HG02884 (cell line): ENCODE data around the gene GALE.
"Not testable (repeated sequence)": the region's sequence is repeated elsewhere in the genome, so short reads cannot be mapped to it uniquely, and the experiment has no call there.

Source experiments
- ATAC-seq: cut with Tn5 transposase; IDR thresholded peaks from one replicate; pipeline ENCODE4 v1.9.1; 2021; ENCODE audit warnings: mild to moderate bottlenecking, moderate library complexity; ENCODE audit not compliant: unreplicated experiment

Gene GALE

GRCh38 chr1:23800400-23801337 lies at the start of gene GALE:
Gene GALE, minus strand, starts transcription at chr1:23800754. Its CDS starts 1,747 bp downstream, at chr1:23799007.
- ATAC-seq = peak; percentile 67

DNA sequence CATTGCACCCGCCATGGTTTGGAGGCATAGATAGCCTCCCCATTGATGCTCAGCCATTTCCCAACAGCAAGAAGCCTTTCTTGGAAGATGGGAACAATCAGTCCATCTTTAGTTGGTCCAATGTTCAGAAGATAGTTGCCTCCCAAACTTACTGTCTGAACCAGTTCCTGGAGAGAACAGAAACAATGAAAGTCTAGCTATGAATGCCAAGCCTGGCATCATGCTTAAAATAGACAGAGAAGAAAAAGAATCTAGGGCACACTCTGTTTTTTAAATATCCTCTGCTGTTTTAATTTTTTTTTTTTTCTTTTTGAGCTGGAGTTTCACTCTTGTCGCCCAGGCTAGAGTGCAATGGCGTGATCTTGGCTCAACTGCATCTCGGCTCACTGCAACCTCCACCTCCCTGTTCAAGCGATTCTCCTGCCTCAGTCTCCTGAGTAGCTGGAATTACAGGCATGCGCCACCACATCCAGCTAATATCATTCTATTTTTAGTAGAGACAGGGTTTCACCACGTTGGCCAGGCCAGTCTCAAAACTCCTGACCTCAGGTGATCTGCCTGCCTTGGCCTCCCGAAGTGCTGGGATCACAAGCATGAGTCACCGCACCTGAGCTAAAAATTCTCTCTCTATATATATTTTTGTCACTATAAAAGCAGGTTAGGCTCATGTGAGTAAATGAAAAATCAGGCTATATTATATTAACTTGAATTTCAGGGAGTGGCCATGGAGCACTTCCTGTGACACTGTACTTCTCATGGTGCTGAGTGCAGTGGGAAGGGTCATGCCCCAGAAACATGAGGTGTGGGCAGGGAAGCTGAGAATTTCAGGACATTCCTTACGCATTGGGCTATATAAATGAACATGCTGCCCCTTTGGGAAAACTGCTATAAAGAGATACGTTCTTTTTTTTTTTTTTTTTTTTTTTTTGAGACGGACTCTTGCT lies 48.4 kb upstream of the GALE start:
- ATAC-seq = no peak

GRCh38 chr1:23847482-23848095 lies 47.0 kb upstream of the GALE start:
- not testable (repeated sequence) for ATAC-seq

GRCh38 chr1:23845163-23845562 lies 44.6 kb upstream of the GALE start:
- no peak for ATAC-seq

DNA sequence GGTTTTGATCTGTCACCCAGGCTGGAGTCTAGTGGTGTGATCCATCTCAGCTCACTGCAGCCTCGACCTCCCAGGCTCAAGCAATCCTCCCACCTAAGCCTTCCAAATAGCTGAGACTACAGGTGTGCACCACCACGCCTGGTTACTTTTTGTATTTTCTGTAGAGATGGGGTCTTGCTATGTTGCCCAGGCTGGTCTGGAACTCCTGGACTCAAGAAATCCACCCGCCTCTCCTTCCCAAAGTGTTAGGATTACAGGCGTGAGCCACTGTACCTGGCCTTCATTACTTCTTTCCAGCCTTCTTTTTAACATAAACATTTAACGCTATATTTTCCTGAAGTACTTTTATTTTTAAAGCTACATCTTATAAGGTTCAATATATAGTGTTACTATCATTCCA lies 43.1 kb upstream of the GALE start:
- no peak for ATAC-seq

- no peak for ATAC-seq
These were observed 37.9 kb upstream of the GALE start for GRCh38 chr1:23838401-23838866.

- ATAC-seq = no peak
These were observed 37.4 kb upstream of the GALE start for GRCh38 chr1:23837908-23838307.

- ATAC-seq = no peak
These were observed 35.5 kb upstream of the GALE start for GRCh38 chr1:23836037-23836436.

DNA sequence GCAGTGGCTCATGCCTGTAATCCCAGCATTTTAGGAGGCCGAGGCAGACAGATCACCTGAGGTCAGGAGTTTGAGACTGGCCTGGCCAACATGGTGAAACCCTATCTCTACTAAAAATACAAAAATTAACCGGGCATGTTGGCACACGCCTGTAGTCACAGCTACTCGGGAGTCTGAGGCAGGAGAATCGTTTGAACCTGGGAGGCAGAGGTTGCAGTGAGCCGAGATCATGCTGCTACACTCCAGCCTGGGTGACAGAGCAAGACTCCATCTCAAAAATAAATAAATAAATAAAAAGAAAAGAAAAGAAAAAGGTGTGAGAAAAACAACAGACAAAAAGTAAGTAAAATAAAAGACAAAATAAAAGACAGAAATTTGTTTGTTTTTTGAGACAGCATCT lies 33.6 kb upstream of the GALE start:
- ATAC-seq = not testable (repeated sequence)

DNA sequence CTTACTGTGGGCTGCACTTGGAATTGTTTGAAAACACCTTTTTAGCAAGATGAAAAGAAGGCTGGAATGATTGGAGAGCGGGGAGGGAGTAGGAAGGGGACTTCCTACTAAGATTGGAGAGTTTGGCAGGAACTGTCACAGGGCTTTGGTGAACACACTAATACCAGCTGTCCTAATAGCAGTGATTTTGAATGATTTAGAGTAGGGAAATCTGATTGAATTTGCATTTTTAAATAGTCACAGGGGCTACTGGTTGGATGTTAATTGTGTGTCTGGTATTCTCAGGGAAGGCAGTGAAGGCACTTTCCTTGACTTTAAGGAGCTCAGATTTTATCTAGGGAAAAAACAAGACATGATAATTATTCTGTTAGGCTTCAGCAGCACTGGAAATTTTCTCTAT lies 27.2 kb upstream of the GALE start:
- ATAC-seq = no peak

- ATAC-seq = not testable (repeated sequence)
These were observed 26.0 kb upstream of the GALE start for GRCh38 chr1:23826590-23826989.

DNA sequence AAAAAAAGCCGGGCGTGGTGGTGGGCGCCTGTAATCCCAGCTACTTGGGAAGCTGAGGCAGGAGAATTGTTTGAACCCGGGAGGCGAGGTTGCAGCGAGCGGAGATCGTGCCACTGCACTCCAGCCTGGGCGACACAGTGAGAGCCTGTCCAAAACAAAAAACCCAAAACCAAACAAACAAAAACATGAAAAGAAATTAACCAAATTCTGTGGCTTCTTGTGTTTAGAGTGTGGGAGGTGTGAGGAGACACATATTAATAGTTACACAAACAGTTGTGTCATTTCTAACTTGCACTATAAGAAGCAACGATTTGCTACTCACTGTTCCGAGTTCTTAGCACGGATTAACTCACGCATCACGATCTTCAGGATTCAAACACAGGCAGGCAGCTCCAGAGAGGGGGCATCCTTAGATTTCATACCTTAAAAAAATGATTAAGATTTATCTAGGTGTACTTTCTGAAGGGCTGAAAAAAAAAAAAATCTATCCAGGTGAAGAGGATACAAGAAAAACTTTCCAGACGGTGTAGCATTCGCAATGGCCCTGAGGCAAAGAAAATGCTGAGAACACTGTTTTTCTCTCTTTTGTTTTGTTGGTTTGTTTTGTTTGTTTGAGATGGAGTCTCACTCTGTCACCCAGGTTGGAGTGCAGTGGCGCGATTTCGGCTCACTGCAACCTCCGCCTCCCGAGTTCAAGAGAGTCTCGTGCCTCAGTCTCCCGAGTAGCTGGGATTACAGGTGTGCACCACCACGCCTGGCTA lies 25.4 kb upstream of the GALE start:
- ATAC-seq = no peak

GRCh38 chr1:23825076-23825761 lies 24.7 kb upstream of the GALE start, which contains the start of gene HMGCL:
Gene HMGCL, minus strand, starts transcription at chr1:23825429. Its CDS starts 14 bp downstream, at chr1:23825415.
- no peak for ATAC-seq

DNA sequence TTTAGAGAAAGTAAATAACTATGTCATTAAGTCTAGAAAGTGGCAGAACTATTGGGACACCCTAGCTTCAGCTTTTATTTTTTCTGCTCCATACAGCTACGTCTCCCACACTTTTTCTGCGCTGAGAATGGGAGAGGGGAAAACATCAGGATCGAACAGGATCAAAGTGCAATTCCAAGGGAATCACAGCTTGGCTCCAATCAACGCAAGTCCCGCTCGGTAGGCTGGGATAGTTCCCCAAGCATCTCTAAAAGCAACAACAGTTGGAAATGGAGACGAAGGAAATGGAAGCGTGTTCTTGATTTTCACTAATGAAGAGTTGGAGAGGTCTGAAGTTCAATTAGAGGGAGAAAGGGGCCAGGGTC lies 24.1 kb upstream of the GALE start:
- no peak for ATAC-seq

- ATAC-seq = no peak
These were observed 23.2 kb upstream of the GALE start for GRCh38 chr1:23823767-23824166.

DNA sequence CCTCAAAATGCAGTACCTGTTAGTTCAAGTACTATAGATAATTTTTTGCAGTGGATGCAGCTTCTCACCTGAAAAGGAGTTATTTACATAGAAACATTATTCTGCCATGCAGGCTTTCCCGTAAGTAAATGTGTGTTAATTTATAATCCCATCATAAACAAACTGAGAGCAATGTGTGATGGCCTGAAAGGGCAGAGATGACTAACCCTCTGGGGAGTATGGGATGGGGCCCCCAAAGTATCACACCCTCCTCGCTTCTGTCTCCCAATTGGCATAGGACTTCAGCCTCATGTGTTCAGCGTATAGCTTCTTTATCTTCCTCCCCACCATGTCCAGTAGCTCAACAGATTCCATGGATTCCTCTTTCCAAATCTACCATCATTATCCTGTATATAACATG lies 17.1 kb upstream of the GALE start:
- ATAC-seq = no peak

DNA sequence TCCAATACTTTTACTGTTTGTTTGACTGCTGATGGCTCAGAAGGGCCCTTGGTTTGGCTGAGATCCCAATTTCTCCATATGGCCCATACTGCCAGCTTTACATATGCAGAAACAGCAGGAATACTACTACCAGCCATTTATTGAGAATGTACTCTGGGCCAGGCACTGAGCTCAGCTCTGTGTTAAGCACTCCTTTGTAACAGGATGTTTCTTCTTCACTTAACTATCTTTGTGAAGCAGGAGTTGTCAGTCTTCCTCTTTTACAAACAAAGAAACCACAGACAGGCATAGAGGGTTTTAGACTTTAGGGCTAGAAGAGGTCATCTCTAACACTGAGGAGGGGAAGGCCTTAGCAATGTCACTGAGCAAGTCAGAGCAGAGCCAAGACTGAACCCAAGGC lies 16.4 kb upstream of the GALE start:
- no peak for ATAC-seq

GRCh38 chr1:23816361-23816760 lies 15.8 kb upstream of the GALE start:
- ATAC-seq = no peak

GRCh38 chr1:23814016-23814415 lies 13.5 kb upstream of the GALE start:
- no peak for ATAC-seq
